GM18909 (cell line): ENCODE data around the gene CAPN2.
"Not testable (repeated sequence)": the region's sequence is repeated elsewhere in the genome, so short reads cannot be mapped to it uniquely, and the experiment has no call there.

ENCODE experiments used
- ATAC-seq: cut with Tn5 transposase; IDR thresholded peaks from one replicate; pipeline ENCODE4 v1.9.1; 2021; ENCODE audit warnings: mild to moderate bottlenecking; ENCODE audit not compliant: unreplicated experiment, poor library complexity

CAPN2 gene

GRCh38 chr1:223736638-223737037 lies 24.3 kb downstream of the CAPN2 start:
- not testable (repeated sequence) for ATAC-seq

GRCh38 chr1:223737342-223737741 lies 25.0 kb downstream of the CAPN2 start:
- ATAC-seq = no peak

- ATAC-seq = no peak
Observed at GRCh38 chr1:223738465-223739365, 26.4 kb downstream of the CAPN2 start.

- ATAC-seq = no peak
Observed at GRCh38 chr1:223739366-223740037, 27.2 kb downstream of the CAPN2 start.

GRCh38 chr1:223740038-223740736 lies 27.8 kb downstream of the CAPN2 start:
- ATAC-seq = not testable (repeated sequence)

GRCh38 chr1:223741861-223742260 lies 29.5 kb downstream of the CAPN2 start:
- no peak for ATAC-seq

- no peak for ATAC-seq
Observed at GRCh38 chr1:223742856-223743517, 30.6 kb downstream of the CAPN2 start.

GRCh38 chr1:223745731-223746130 lies 33.4 kb downstream of the CAPN2 start:
- ATAC-seq = no peak

GRCh38 chr1:223747838-223748335 lies 35.5 kb downstream of the CAPN2 start:
- no peak for ATAC-seq

- no peak for ATAC-seq
Observed at GRCh38 chr1:223748405-223748772, 36.0 kb downstream of the CAPN2 start.

- peak; percentile 83 for ATAC-seq
Observed at GRCh38 chr1:223748773-223749733, 36.7 kb downstream of the CAPN2 start.

GRCh38 chr1:223750730-223751570 lies 38.6 kb downstream of the CAPN2 start:
- no peak for ATAC-seq

GRCh38 chr1:223751696-223752095 lies 39.4 kb downstream of the CAPN2 start:
- ATAC-seq = no peak

GRCh38 chr1:223752721-223753515 lies 40.6 kb downstream of the CAPN2 start:
- ATAC-seq = no peak

- ATAC-seq = no peak
Observed at GRCh38 chr1:223754681-223755431, 42.5 kb downstream of the CAPN2 start.

- no peak for ATAC-seq
Observed at GRCh38 chr1:223755432-223755792, 43.1 kb downstream of the CAPN2 start.
